ENCODE data around the gene LAMA5. TPM values are rescaled to one million over a fixed set of nuclear protein-coding genes. Genes with fewer than 3 reads are reported as not detected.

LAMA5 gene
- total RNA-seq, 1 donor from 2014 or later, result 55.8 TPM

- no peak for DNase-seq
Measured at GRCh38 chr20:62371588-62372041, 4.5 kb upstream of the LAMA5 start.

GRCh38 chr20:62370807-62371587, 3.9 kb upstream of the LAMA5 start:
- DNase-seq, result no peak

GRCh38 chr20:62370115-62370806, 3.1 kb upstream of the LAMA5 start:
- DNase-seq, result no peak

- DNase-seq, result no peak
Measured at GRCh38 chr20:62369815-62370114, 2.7 kb upstream of the LAMA5 start.

- DNase-seq, result peak; percentile 67
Measured at GRCh38 chr20:62368976-62369814, 2.1 kb upstream of the LAMA5 start.

- peak; percentile 41 for DNase-seq
Measured at GRCh38 chr20:62368392-62368975, 1.4 kb upstream of the LAMA5 start.

- peak; percentile 49 for DNase-seq
Measured at GRCh38 chr20:62367633-62368391, 700 bp upstream of the LAMA5 start.

GRCh38 chr20:62366370-62367135, 559 bp downstream of the LAMA5 start:
- DNase-seq, result peak; percentile 34

GRCh38 chr20:62365814-62366369, 1.2 kb downstream of the LAMA5 start:
- DNase-seq, result peak; percentile 49

GRCh38 chr20:62364911-62365736, 2.0 kb downstream of the LAMA5 start:
- peak; percentile 59 for DNase-seq

- peak; percentile 87 for DNase-seq
Measured at GRCh38 chr20:62363920-62364851, 2.9 kb downstream of the LAMA5 start.

- DNase-seq, result peak; percentile 43
Measured at GRCh38 chr20:62362991-62363919, 3.9 kb downstream of the LAMA5 start.

- no peak for DNase-seq
Measured at GRCh38 chr20:62362590-62362940, 4.5 kb downstream of the LAMA5 start.

- DNase-seq, result no peak
Measured at GRCh38 chr20:62361799-62362589, 5.1 kb downstream of the LAMA5 start.

GRCh38 chr20:62360854-62361798, 6.0 kb downstream of the LAMA5 start:
- no peak for DNase-seq

Data from dermis blood vessel endothelial cell (primary cell).